HG03097 (cell line): ENCODE measurements around the gene PTGS1.

Experiments
- ATAC-seq: cut with Tn5 transposase; IDR thresholded peaks from one replicate; pipeline ENCODE4 v1.9.1; 2021; ENCODE audit not compliant: unreplicated experiment, low FRiP score

Gene PTGS1

DNA sequence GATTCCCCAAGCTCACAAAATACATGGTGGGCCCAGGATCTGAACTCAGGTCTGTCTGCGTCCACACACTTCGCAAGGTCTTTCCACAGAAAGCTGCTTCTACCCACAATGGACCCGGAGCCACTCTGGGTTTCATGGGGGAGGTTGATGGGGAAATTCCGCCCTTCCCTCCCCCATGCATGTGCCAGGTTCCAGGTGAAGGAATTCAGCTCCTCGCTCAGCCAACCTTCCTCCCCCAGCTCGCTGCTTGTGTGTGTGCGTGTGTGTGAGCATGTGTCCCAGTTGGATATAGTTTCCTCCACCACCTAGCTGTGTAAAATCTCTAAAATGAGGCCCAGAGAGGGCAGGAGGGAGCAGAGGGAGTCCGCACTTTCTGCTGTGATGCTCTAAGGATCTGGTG is 1.0 kb downstream of the PTGS1 start:
- ATAC-seq: no peak

DNA sequence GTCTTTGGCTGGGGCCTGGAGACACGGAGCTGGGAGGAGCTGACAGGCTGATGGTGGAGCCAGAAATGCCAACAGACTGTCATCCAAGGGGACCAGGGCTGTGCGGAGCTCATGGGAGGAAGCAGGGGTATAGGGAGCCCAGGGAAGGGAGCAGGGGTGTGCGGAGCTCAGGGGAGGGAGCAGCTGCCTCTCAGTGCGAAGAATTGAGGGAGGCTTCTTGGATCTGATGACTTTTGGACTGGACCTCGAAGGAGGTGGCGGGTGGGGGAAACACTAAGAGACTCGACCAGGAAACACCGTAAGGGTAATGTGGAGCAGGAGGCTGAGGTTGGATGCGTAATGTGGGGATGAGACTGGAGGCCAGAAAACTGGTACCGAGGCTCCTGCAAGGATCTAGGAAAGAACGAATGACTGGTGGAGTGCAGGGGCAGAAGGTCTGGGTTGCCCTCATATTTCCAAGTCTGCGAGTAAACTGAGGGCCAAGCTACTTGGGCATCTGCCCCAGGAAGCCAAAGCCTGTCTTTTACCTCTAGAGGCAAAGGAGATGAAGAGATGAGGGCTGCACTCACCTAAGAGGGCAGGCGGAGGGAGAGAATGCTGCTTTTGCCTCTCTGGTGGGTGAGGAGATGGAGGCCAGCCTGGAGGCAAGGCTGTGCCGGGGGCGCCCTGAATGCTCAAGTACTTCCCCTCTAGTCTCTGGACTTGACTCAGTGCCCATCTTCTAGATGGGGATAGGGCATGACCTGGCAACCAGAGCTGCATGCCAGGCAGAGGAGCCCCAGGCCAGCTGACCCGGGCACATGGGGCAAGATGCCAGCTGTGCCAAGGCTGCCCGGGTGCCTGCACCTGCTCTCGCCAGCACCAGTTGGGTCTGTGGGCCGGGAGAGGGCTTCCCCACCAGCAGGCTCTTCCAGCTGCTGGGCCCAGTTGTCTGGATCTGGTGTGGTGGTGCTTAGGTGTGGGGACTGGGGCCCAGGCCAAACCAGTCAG is 2.3 kb downstream of the PTGS1 start:
- no peak for ATAC-seq

DNA sequence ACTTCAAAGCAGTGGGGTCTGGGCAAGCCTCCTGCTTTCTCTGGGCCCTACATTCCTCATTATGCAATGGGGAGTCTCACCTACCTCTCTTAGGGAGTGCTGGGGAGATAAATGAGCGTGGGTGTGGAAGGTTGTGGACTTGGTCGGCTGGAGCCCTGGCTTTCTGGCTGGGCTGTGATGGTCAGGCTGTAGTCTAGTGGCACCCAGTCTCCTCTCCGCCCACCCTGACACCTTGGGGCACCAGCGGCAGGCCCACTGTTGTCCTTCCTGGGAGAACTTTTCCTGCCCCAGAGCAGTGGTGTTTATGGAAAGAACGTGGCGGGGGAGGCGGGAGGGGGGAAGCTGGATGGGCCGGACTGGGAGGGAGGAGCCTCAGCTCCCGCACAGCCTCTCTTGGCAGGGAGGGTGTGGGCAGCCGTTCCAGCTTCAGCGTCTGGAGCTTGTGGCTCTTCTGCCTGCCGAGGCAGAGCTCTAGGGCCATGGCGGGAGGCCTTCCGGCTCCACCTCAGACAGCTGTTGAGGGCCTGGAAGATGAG is 4.1 kb downstream of the PTGS1 start:
- no peak for ATAC-seq

GRCh38 chr9:122376796-122377195 is 6.0 kb downstream of the PTGS1 start:
- ATAC-seq: no peak

GRCh38 chr9:122377241-122378164 is 6.7 kb downstream of the PTGS1 start:
- no peak for ATAC-seq

DNA sequence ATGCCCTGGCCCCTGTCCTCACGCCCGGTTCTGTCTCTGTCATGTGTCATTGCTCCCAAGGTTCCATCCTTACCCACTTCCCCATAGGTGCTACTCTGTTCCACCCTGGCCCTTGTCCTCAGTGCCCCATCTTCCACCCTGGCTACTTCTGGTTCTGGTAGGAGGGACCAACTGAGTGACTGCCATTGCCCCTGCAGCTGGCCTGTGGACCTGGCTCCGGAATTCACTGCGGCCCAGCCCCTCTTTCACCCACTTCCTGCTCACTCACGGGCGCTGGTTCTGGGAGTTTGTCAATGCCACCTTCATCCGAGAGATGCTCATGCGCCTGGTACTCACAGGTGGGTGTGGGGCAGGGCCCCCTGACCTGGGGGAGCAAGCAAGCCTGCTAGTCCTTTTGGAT is 7.4 kb downstream of the PTGS1 start:
- ATAC-seq: no peak

- no peak for ATAC-seq
These were observed 8.5 kb downstream of the PTGS1 start for GRCh38 chr9:122379340-122379739.

DNA sequence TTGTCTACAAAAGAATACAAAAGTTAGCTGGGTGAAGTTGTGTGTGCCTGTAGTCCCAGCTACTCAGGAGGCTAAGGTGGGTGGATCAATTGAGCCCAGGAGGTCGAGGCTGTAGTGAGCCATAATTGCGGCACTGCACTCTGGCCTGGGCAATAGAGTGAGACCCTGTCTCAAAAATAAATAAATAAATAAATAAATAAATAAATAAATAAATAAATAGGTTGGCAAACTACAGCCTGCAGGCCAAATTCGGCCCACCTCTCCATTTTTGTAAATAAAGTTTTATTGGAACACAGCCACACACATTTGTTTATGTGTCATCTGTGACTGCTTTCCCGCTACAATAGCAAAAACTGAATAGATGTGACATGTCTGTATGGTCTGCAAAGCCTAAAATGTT is 9.5 kb downstream of the PTGS1 start:
- ATAC-seq: no peak

DNA sequence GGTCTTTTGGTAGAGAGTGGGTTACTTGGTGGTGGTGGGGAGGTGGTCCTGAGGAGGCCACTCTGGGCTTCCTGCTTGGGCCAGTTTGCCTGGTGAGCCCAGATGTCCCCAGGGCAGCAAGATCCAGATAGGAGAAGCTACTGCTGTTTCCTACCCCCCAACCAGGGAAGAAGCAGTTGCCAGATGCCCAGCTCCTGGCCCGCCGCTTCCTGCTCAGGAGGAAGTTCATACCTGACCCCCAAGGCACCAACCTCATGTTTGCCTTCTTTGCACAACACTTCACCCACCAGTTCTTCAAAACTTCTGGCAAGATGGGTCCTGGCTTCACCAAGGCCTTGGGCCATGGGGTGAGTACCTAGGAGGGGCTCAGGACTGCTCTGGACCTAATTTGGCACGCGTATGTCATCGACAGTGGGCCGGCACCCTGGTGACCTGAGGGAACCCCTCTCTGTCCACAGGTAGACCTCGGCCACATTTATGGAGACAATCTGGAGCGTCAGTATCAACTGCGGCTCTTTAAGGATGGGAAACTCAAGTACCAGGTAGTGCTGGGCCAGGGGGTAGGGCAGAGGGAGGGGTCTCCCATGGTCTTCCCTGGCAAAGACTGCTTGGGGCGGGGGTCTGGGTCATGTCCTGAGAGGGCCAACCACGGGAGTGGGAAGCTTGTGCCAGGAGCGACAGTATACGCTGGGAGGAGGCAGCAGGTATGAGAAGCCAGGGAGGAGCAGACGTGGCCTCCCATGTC is 10.6 kb downstream of the PTGS1 start:
- ATAC-seq: no peak

DNA sequence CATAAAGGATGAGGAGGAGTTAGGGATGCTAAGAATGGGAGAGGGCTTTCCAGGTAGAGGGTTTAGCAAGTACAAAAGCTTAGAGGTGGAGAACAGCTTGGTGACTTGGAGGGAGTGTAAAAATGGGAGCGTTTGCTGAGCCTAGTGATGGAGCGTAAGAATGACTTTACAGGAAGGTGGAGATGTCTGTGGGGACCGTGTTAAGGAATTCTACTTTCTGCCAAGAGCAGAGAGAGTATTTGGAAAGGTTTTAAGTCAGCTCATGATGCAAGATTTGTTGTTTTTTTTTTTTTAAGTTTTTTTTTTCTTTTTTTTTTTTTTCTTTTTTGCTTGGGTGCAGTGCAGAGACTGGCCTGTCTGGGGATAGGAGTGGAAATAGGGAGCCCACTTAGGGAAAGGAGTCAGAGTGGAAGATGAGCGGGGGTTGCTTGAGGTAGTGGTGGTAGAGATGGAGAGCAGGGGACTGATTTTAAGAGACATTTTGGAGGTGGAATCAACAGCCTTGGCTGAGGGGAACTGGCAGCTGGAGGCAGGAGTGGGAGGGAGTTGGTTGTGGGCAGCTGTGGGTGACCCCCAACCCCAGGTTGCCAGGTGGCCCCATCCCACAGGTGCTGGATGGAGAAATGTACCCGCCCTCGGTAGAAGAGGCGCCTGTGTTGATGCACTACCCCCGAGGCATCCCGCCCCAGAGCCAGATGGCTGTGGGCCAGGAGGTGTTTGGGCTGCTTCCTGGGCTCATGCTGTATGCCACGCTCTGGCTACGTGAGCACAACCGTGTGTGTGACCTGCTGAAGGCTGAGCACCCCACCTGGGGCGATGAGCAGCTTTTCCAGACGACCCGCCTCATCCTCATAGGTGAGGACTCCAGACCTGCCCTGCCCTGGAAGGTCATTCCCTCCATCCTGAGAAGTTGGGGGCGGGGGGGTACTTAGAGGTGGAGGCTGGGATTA is 12.4 kb downstream of the PTGS1 start:
- no peak for ATAC-seq

DNA sequence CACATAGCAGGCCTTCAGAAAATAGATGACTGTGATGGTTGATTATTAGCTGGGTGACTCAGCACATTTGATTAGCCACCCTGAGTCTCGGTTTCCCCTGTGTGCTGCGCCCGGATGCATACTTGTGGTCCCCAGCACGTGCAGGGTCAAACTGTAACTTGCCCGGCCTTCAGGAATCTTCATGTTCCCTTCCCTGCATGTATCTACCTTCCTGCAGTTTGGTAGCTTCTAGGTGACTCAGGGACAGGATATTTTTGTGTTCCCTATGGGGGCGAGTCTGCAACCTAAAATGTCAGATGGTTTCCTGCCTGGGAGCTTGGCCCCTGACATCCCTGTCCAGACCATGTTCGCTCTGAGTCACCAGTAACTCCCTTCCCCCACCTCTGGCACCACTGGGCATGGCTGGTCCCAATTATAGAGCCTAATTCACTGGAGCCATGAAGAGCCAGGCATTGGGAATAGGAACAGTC is 13.2 kb downstream of the PTGS1 start:
- no peak for ATAC-seq

- ATAC-seq: no peak
These were observed 15.6 kb downstream of the PTGS1 start for GRCh38 chr9:122386311-122386872.

DNA sequence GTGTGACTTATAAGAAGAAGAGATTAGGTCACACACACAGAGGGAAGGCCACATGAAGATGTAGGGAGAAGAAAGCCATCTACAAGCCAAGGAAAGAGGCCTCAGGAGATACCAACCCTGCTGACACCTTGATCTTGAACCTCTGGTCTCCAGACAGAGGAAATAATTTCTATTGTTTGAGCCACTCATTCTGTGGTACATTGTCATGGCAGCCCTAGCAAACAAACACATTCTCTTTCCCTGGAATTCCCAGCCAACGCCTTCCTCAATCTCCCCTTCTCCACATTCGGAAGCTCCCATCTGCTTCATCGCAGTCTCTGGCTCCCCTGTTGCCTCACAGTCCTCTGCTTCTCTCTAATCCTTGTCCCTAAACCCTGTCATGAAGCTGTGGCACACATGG is 16.7 kb downstream of the PTGS1 start:
- no peak for ATAC-seq

GRCh38 chr9:122389195-122389594 is 18.4 kb downstream of the PTGS1 start:
- no peak for ATAC-seq

DNA sequence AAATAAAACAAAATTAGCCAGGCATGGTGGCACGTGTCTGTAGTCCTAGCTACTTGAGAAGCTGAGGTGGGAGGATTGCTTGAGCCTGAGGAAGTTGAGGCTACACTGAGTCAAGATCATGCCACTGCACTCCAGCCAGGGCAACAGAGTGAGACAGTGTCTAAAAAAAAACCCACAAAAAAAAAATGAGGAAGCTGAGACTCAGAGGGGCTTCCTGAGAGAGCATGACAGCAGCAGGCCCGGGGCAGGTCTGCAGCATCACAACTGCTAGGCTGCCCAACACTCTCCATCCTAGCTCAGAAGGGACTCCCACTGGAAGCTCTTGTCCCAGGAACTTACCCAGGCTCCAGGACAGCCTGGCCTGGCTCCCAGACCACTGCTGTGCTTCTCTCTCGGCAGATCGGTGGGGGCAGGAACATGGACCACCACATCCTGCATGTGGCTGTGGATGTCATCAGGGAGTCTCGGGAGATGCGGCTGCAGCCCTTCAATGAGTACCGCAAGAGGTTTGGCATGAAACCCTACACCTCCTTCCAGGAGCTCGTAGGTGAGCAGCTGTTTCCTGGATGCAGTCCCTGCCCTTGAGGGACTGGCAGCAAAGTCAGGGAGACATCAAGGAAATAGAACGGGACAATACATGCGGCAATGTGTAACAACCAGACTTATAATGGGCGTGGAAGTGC is 19.1 kb downstream of the PTGS1 start:
- ATAC-seq: no peak

GRCh38 chr9:122392284-122392683 is 21.5 kb downstream of the PTGS1 start:
- no peak for ATAC-seq

GRCh38 chr9:122392714-122393113 is 21.9 kb downstream of the PTGS1 start:
- no peak for ATAC-seq

DNA sequence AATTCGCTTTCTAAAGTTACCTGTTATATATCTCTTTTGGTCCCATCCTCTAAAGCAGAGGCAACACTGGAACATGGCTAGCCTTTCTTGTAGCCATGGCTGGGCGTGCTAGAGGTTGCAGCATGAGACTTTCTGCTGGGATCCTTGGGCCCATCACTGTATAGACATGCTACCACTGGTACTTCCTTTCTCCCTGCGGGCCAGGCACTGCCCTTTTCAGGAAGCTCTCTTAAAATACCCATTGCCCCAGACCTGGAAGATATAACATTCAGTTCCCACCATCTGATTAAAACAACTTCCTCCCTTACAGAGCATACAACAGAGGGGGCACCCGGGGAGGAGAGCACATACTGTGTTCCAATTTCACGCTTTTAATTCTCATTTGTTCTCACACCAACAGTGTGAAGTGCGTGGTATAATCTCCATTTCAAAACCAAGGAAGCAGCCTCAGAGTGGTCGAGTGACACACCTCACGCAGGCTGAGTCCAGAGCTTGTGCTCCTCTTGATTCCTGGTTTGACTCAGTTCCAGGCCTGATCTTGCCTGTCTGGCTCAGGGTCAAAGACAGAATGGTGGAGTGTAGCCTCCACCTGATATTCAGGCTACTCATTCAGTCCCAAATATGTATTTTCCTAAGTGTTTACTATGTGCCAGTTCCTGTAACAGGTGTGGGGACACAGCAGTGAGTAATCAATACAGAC is 22.6 kb downstream of the PTGS1 start:
- ATAC-seq: no peak
